Measurements from ENCODE around the gene PPRC1.

Gene PPRC1

DNA sequence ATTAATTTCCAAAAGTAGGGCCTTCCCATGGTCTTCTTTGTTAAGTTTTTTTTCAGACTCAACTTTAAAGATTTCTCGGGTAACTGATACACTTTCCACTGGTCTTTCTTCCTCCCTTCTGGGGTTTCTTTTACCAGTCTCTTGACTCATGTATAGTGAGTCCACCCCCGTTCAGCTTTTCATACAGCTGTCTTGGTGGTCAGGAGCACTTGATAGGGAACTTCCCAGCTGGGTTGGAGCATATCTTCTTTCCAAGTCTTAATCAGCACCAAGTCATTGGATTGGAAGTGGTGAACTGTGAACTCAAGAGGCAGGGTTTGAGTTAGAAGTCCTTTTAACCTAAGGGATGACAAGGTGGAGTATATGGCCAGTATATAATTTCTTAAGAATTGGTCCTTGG is 64.1 kb downstream of the PPRC1 start:
- no peak for DNase-seq

DNA sequence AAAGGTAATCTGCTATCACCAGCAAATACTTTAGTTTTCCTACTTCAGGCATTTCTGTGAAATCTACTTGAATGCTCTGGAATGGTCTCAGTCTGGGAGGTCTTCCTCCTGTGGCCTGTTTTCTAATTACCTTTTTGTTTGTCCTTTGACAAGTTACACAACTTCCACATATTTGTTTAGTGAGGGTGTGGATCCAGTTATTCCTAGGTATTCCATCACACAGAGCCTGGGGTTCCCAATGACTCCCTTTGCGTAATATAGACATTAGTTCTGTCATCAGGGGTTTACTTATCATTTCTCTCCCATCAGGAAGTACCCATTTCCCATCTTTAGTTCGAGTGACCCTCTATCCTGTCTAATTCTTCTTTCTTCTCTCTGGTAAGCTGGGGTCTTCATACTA is 65.2 kb downstream of the PPRC1 start:
- DNase-seq = no peak

Data from GOT3 (cell line).